HEK293 (cell line): Measurements from ENCODE around the gene NAV2.

ENCODE experiments used
- CTCF ChIA-PET: fragments of 350-600 bp; formaldehyde crosslinking; extraction: SDS; loops from one replicate; lab custom pipeline; 2021; ENCODE audit warnings: antibody characterized with exemption; lab: Yijun Ruan, JAX
- POLR2A ChIA-PET: fragments of 300-600 bp; formaldehyde crosslinking; extraction: SDS; loops from one replicate; lab custom pipeline; 2020; ENCODE audit warnings: antibody characterized with exemption, inconsistent platforms; lab: Yijun Ruan, JAX
- H3K27ac ChIP-seq: fragments of 200-500 bp; sonication (Bioruptor generic); 2 replicates; pipeline ENCODE4 v1.5.1; 2014; ENCODE audit warnings: low read depth, low read length, control low read depth, inconsistent platforms; ENCODE audit errors: extremely low read depth
- H3K36me3 ChIP-seq, 2 experiments: fragments of 200-500 bp in 1 of 2; sonication (Bioruptor generic) in 1 of 2; 1 replicate in 1 of 2; 2 replicates in 1 of 2; pipeline ENCODE4 v1.5.1; 2014 to 2017; ENCODE audit warnings: inconsistent platforms in 2 of 2, low read length in 2 of 2; ENCODE audit not compliant: control insufficient read depth in 2 of 2, insufficient read depth in 1 of 2
- H3K4me1 ChIP-seq: fragments of 200-500 bp; sonication (Bioruptor generic); 2 replicates; pipeline ENCODE4 v1.5.1; 2014; ENCODE audit warnings: mild to moderate bottlenecking, low read length, inconsistent platforms; ENCODE audit not compliant: control insufficient read depth, insufficient read depth
- H3K4me3 ChIP-seq: 2 replicates; pipeline ENCODE4 v1.5.1; 2011; ENCODE audit warnings: low read depth, mild to moderate bottlenecking, control low read depth, low read length, moderate library complexity
- H3K9me3 ChIP-seq: fragments of 200-500 bp; sonication (Bioruptor generic); 2 replicates; pipeline ENCODE4 v1.5.1; 2014; ENCODE audit warnings: low read depth, low read length, inconsistent platforms; ENCODE audit not compliant: control insufficient read depth, insufficient read depth
- ATF2 ChIP-seq: fragments of 450-650 bp; formaldehyde crosslinking; IDR thresholded peaks from 2 replicates; pipeline ENCODE4 v1.5.1; 2016; ENCODE audit warnings: missing biosample characterization, missing genetic modification characterization, low read depth
- BCL11B ChIP-seq: fragments of 450-650 bp; formaldehyde crosslinking; IDR thresholded peaks from 2 replicates; pipeline ENCODE4 v1.5.1; 2016; ENCODE audit warnings: low read depth, missing biosample characterization, missing genetic modification characterization
- HOXA7 ChIP-seq: sonication (generic); formaldehyde crosslinking; IDR thresholded peaks from 2 replicates; pipeline ENCODE4 v1.8.1; 2022; ENCODE audit warnings: missing genetic modification reagents, borderline replicate concordance
- PRDM2 ChIP-seq: fragments of 450-650 bp; formaldehyde crosslinking; IDR thresholded peaks from 2 replicates; pipeline ENCODE4 v1.5.1; 2016; ENCODE audit warnings: missing biosample characterization, missing genetic modification characterization, borderline replicate concordance
- REPIN1 ChIP-seq: fragments of 450-650 bp; formaldehyde crosslinking; IDR thresholded peaks from 2 replicates; pipeline ENCODE4 v1.5.1; 2017; ENCODE audit warnings: missing biosample characterization, missing genetic modification characterization, low read depth
- TCF7L2 ChIP-seq: IDR thresholded peaks from 2 replicates; pipeline ENCODE4 v1.6.1; 2011; ENCODE audit warnings: low read depth, mild to moderate bottlenecking, inconsistent platforms, low read length, moderate library complexity, borderline replicate concordance
- YY2 ChIP-seq: fragments of 450-650 bp; formaldehyde crosslinking; IDR thresholded peaks from 2 replicates; pipeline ENCODE4 v1.5.1; 2016; ENCODE audit warnings: missing biosample characterization, missing genetic modification characterization
- ZBTB17 ChIP-seq: fragments of 450-650 bp; formaldehyde crosslinking; IDR thresholded peaks from 2 replicates; pipeline ENCODE4 v1.5.1; 2016; ENCODE audit warnings: missing biosample characterization, missing genetic modification characterization
- ZFP37 ChIP-seq: fragments of 450-650 bp; formaldehyde crosslinking; IDR thresholded peaks from 2 replicates; pipeline ENCODE4 v1.5.1; 2016; ENCODE audit warnings: missing biosample characterization, missing genetic modification characterization
- ZNF112 ChIP-seq: fragments of 450-650 bp; formaldehyde crosslinking; IDR thresholded peaks from 2 replicates; pipeline ENCODE4 v1.5.0; 2017; ENCODE audit warnings: missing biosample characterization, missing genetic modification characterization
- ZNF132 ChIP-seq: fragments of 450-650 bp; formaldehyde crosslinking; IDR thresholded peaks from 2 replicates; pipeline ENCODE4 v1.5.1; 2017; ENCODE audit warnings: missing biosample characterization, missing genetic modification characterization, borderline replicate concordance
- ZNF19 ChIP-seq: fragments of 450-650 bp; formaldehyde crosslinking; IDR thresholded peaks from 2 replicates; pipeline ENCODE4; 2016; ENCODE audit warnings: missing biosample characterization, missing genetic modification characterization, low read depth
- ZNF350 ChIP-seq: fragments of 450-650 bp; formaldehyde crosslinking; IDR thresholded peaks from 2 replicates; pipeline ENCODE4 v1.5.0; 2017; ENCODE audit warnings: missing biosample characterization, mild to moderate bottlenecking, missing genetic modification characterization
- ZNF449 ChIP-seq: fragments of 450-650 bp; formaldehyde crosslinking; IDR thresholded peaks from 2 replicates; pipeline ENCODE4 v1.5.1; 2017; ENCODE audit warnings: missing biosample characterization, mild to moderate bottlenecking, missing genetic modification characterization, moderate library complexity
- ZNF514 ChIP-seq: fragments of 450-650 bp; formaldehyde crosslinking; IDR thresholded peaks from 2 replicates; pipeline ENCODE4 v1.5.1; 2016; ENCODE audit warnings: missing biosample characterization, missing genetic modification characterization
- ZNF664 ChIP-seq: fragments of 450-650 bp; formaldehyde crosslinking; IDR thresholded peaks from 2 replicates; pipeline ENCODE4 v1.5.1; 2016; ENCODE audit warnings: missing biosample characterization, missing genetic modification characterization
- ZNF785 ChIP-seq: fragments of 450-650 bp; formaldehyde crosslinking; IDR thresholded peaks from 2 replicates; pipeline ENCODE4 v1.5.1; 2016; ENCODE audit warnings: missing biosample characterization, missing genetic modification characterization
- TF ChIP-seq, protein P1 (sequence below): fragments of 450-650 bp; formaldehyde crosslinking; IDR thresholded peaks from 2 replicates; pipeline ENCODE4 v1.5.1; 2016; ENCODE audit warnings: missing biosample characterization, missing genetic modification characterization
- TF ChIP-seq, protein P2 (sequence below): fragments of 450-650 bp; formaldehyde crosslinking; IDR thresholded peaks from 2 replicates; pipeline ENCODE4 v1.5.1; 2016; ENCODE audit warnings: missing biosample characterization, missing genetic modification characterization

NAV2 gene

GRCh38 chr11:19803506-19803998, 90.9 kb downstream of the NAV2 start:
- POLR2A ChIA-PET, result no interaction called here
- no peaks in the 10 kb centered on the region for H3K4me1 ChIP-seq
- CTCF ChIA-PET, result interaction anchor here (1.1 kb wide), 1 partner anchor 89 kb away, joined by 6 read pairs; no protein-coding TSS in a partner anchor
- no peak overlapping the region for H3K27ac ChIP-seq
- no peak overlapping the region for H3K4me3 ChIP-seq
- H3K9me3 ChIP-seq, result no peaks in the 10 kb centered on the region
- TF ChIP-seq ZNF664 (tag by site-specific recombination), result peak; percentile 72
- no peak for TF ChIP-seq REPIN1 (tag by site-specific recombination)
- TF ChIP-seq, all 188 proteins: peak for 1
- H3K36me3 ChIP-seq, result no peaks in the 10 kb centered on the region

- ChIA-PET POLR2A (interaction anchor here (1.0 kb wide), 1 partner anchor 28 kb away, joined by 3 read pairs; no protein-coding TSS in a partner anchor), CTCF (interaction anchor here (0.6 to 1.6 kb wide), 3 partner anchors 70 to 246 kb away, joined by 3 read pairs; no protein-coding TSS in a partner anchor)
- Histone ChIP-seq H3K9me3 (no peaks in the 10 kb centered on the region), H3K4me1 (no peaks in the 10 kb centered on the region), H3K4me3 (no peak overlapping the region), H3K27ac (no peak overlapping the region), H3K36me3 (no peaks in the 10 kb centered on the region)
- TF ChIP-seq YY2 (tag by site-specific recombination) (no peak), ZBTB17 (tag by site-specific recombination) (no peak), ZNF112 (tag by site-specific recombination) (no peak), TCF7L2 (no peak), ZNF449 (no peak), ATF2 (tag by site-specific recombination) (no peak), ZNF350 (tag by site-specific recombination) (no peak), ZNF132 (tag by site-specific recombination) (no peak)
- TF ChIP-seq, protein P1, sequence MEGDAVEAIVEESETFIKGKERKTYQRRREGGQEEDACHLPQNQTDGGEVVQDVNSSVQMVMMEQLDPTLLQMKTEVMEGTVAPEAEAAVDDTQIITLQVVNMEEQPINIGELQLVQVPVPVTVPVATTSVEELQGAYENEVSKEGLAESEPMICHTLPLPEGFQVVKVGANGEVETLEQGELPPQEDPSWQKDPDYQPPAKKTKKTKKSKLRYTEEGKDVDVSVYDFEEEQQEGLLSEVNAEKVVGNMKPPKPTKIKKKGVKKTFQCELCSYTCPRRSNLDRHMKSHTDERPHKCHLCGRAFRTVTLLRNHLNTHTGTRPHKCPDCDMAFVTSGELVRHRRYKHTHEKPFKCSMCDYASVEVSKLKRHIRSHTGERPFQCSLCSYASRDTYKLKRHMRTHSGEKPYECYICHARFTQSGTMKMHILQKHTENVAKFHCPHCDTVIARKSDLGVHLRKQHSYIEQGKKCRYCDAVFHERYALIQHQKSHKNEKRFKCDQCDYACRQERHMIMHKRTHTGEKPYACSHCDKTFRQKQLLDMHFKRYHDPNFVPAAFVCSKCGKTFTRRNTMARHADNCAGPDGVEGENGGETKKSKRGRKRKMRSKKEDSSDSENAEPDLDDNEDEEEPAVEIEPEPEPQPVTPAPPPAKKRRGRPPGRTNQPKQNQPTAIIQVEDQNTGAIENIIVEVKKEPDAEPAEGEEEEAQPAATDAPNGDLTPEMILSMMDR (tag by site-specific recombination), result no peak
Observed at GRCh38 chr11:19805376-19805775, 92.7 kb downstream of the NAV2 start.

- ChIA-PET CTCF (interaction anchor here (0.6 to 1.6 kb wide), 3 partner anchors 70 to 246 kb away, joined by 3 read pairs; no protein-coding TSS in a partner anchor), POLR2A (interaction anchor here (1.0 kb wide), 1 partner anchor 28 kb away, joined by 3 read pairs; no protein-coding TSS in a partner anchor)
- Histone ChIP-seq H3K4me1 (no peaks in the 10 kb centered on the region), H3K27ac (no peak overlapping the region), H3K36me3 (no peaks in the 10 kb centered on the region), H3K9me3 (no peaks in the 10 kb centered on the region), H3K4me3 (no peak overlapping the region)
- TF ChIP-seq ZNF514 (tag by site-specific recombination), result no peak
- TF ChIP-seq PRDM2, result no peak
- no peak for TF ChIP-seq HOXA7 (CRISPR knock-in tag)
- no peak for TF ChIP-seq ZFP37 (tag by site-specific recombination)
- TF ChIP-seq ZNF19 (tag by site-specific recombination), result no peak
- no peak for TF ChIP-seq ZNF785 (tag by site-specific recombination)
- TF ChIP-seq BCL11B (tag by site-specific recombination), result no peak
- TF ChIP-seq, protein P2, sequence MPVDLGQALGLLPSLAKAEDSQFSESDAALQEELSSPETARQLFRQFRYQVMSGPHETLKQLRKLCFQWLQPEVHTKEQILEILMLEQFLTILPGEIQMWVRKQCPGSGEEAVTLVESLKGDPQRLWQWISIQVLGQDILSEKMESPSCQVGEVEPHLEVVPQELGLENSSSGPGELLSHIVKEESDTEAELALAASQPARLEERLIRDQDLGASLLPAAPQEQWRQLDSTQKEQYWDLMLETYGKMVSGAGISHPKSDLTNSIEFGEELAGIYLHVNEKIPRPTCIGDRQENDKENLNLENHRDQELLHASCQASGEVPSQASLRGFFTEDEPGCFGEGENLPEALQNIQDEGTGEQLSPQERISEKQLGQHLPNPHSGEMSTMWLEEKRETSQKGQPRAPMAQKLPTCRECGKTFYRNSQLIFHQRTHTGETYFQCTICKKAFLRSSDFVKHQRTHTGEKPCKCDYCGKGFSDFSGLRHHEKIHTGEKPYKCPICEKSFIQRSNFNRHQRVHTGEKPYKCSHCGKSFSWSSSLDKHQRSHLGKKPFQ (tag by site-specific recombination), result no peak
Observed at GRCh38 chr11:19805827-19806226, 93.2 kb downstream of the NAV2 start.
